HFFc6 (cell line): Measurements from ENCODE around the gene PPAN. TPM values are rescaled to one million over a fixed set of nuclear protein-coding genes. Genes with fewer than 3 reads are reported as not detected.

Source experiments
- DNase-seq: peaks from one replicate; pipeline ENCODE4 v3.0.0-alpha.2; 2018
- H3K27ac Mint-ChIP-seq: 2 replicates; pipeline ENCODE4 v1.8.0; 2020; ENCODE audit warnings: mild to moderate bottlenecking, mixed read lengths
- H3K27me3 Mint-ChIP-seq: 2 replicates; pipeline ENCODE4 v1.8.0; 2021; ENCODE audit warnings: mild to moderate bottlenecking, moderate library complexity, mixed read lengths; ENCODE audit not compliant: insufficient read depth
- H3K36me3 Mint-ChIP-seq: 2 replicates; pipeline ENCODE4 v1.8.0; 2021; ENCODE audit warnings: low read depth, mixed read lengths
- H3K4me1 Mint-ChIP-seq: 2 replicates; pipeline ENCODE4 v1.8.0; 2020; ENCODE audit warnings: low read depth, mixed read lengths
- H3K4me3 Mint-ChIP-seq: 2 replicates; pipeline ENCODE4 v1.8.0; 2020; ENCODE audit warnings: mild to moderate bottlenecking, moderate library complexity, mixed read lengths
- H3K9me3 Mint-ChIP-seq: 2 replicates; pipeline ENCODE4 v1.8.0; 2020; ENCODE audit warnings: mild to moderate bottlenecking, mixed read lengths
- CTCF ChIP-seq: fragments of 200-600 bp; sonication (generic); IDR thresholded peaks from 2 replicates; pipeline ENCODE4 v1.5.0; 2021; ENCODE audit warnings: antibody characterized with exemption, mild to moderate bottlenecking
- long read RNA-seq: library from polyadenylated mRNA; unstranded; transcript quantifications from one replicate; pipeline ENCODE4 v2.0.0, GENCODE V29; 2019
- total RNA-seq, 6 experiments: library from RNA; stranded (reverse); fragmentation: NEBNext Ultra II Directional; extraction: Animal tissue kit (Norgen Biotek cat#: 25700); gene quantifications; 2 replicates in 1 of 6; 3 replicates in 5 of 6; pipeline ENCODE4 v1.2.3, GENCODE V29; 2021

Gene PPAN
- total RNA-seq, result 10 to 100 TPM; 36.4 to 42.2 (median 41.0) TPM
- long read RNA-seq, transcript PPAN-201 (12 exons, 1,657 nt), result major isoform, 27 of 33 reads
- long read RNA-seq, transcript PPAN-202 (11 exons, 1,575 nt), result minor isoform, 6 of 33 reads
- long read RNA-seq, partial matches to known transcripts, result 0 of 33 reads
- long read RNA-seq, other reads (novel, unspliced or antisense), result 0 of 33 reads

- DNase-seq, result peak; percentile 98
- H3K4me3 Mint-ChIP-seq, result peak within 1 kb of the TSS; percentile 98
- H3K27ac Mint-ChIP-seq, result peak within 1 kb of the TSS; percentile 86
- H3K27me3 Mint-ChIP-seq, result peaks cover 2% of the 10 kb centered on the region
- no peaks in the 10 kb centered on the region for H3K9me3 Mint-ChIP-seq
- peaks cover 14% of the 10 kb centered on the region for H3K36me3 Mint-ChIP-seq
- TF ChIP-seq CTCF, result 0 out of 2 replicates have a peak, but pooled peaks have one; percentile 10
- H3K4me1 Mint-ChIP-seq, result peaks cover 9% of the 10 kb centered on the region
Measured at GRCh38 chr19:10106100-10106936, at the start of gene PPAN. Gene PPAN, plus strand, starts transcription at chr19:10106362. Its CDS starts 33 bp downstream, at chr19:10106395.

- no peaks in the 10 kb centered on the region for H3K4me1 Mint-ChIP-seq
- DNase-seq, result no peak
- H3K36me3 Mint-ChIP-seq, result no peaks in the 10 kb centered on the region
- H3K4me3 Mint-ChIP-seq, result no peak overlapping the region
- H3K27me3 Mint-ChIP-seq, result peaks cover 14% of the 10 kb centered on the region
- TF ChIP-seq CTCF, result no peak
- H3K9me3 Mint-ChIP-seq, result no peaks in the 10 kb centered on the region
- H3K27ac Mint-ChIP-seq, result no peak overlapping the region
Measured at GRCh38 chr19:10061717-10062310, 44.3 kb upstream of the PPAN start.

- no peak overlapping the region for H3K27ac Mint-ChIP-seq
- TF ChIP-seq CTCF, result no peak
- H3K4me1 Mint-ChIP-seq, result peaks cover 5% of the 10 kb centered on the region
- H3K27me3 Mint-ChIP-seq, result peaks cover 16% of the 10 kb centered on the region
- H3K9me3 Mint-ChIP-seq, result no peaks in the 10 kb centered on the region
- DNase-seq, result no peak
- no peak overlapping the region for H3K4me3 Mint-ChIP-seq
- H3K36me3 Mint-ChIP-seq, result no peaks in the 10 kb centered on the region
Measured at GRCh38 chr19:10068205-10068604, 38.0 kb upstream of the PPAN start.

GRCh38 chr19:10069046-10069445 is 37.1 kb upstream of the PPAN start:
- no peak for DNase-seq
- Mint-ChIP-seq H3K36me3 (no peaks in the 10 kb centered on the region), H3K9me3 (peaks cover 2% of the 10 kb centered on the region; the same call in 1 of the 2 replicates), H3K4me1 (peaks cover 5% of the 10 kb centered on the region), H3K27me3 (peaks cover 17% of the 10 kb centered on the region), H3K4me3 (no peak overlapping the region), H3K27ac (no peak overlapping the region)
- TF ChIP-seq CTCF, result no peak

- Mint-ChIP-seq H3K27ac (no peak overlapping the region), H3K4me3 (no peak overlapping the region), H3K36me3 (no peaks in the 10 kb centered on the region), H3K4me1 (peaks cover 5% of the 10 kb centered on the region), H3K9me3 (peaks cover 4% of the 10 kb centered on the region; the same call in 1 of the 2 replicates), H3K27me3 (peaks cover 13% of the 10 kb centered on the region)
- DNase-seq, result no peak
- TF ChIP-seq CTCF, result no peak
Measured at GRCh38 chr19:10070730-10071446, 35.3 kb upstream of the PPAN start.
